H7 (cell line): ENCODE measurements around the gene SYNGR2. TPM values are rescaled to one million over a fixed set of nuclear protein-coding genes. Genes with fewer than 3 reads are reported as not detected.

ENCODE experiments used
- DNase-seq: peaks from one replicate; pipeline ENCODE4 v3.0.0; 2012
- H3K27me3 ChIP-seq: 2 replicates; pipeline ENCODE4 v1.6.0; 2011; ENCODE audit warnings: mild to moderate bottlenecking, low read length; ENCODE audit not compliant: control insufficient read depth, insufficient read depth
- H3K36me3 ChIP-seq: replicated peaks from 2 replicates; pipeline ENCODE4 v1.5.1; 2011; ENCODE audit warnings: low read length; ENCODE audit not compliant: control insufficient read depth, insufficient read depth
- H3K4me3 ChIP-seq: 2 replicates; pipeline ENCODE4 v1.5.1; 2011; ENCODE audit warnings: low read depth, mild to moderate bottlenecking, control low read depth, low read length, moderate library complexity; ENCODE audit not compliant: insufficient read depth
- total RNA-seq: library from RNA; depleted of rRNA; stranded (reverse); fragments of >200 nt; shearing (Covaris generic); gene quantifications from 2 replicates; pipeline ENCODE4 v1.2.3, GENCODE V29; 2014

Gene SYNGR2
- total RNA-seq, 1 experiment from 2014 or later = 24.5 TPM

GRCh38 chr17:78183916-78184315 is 15.5 kb downstream of the SYNGR2 start:
- DNase-seq = no peak
- peaks cover 39% of the 10 kb centered on the region for H3K36me3 ChIP-seq
- H3K27me3 ChIP-seq = no peaks in the 10 kb centered on the region
- H3K4me3 ChIP-seq = no peak overlapping the region

GRCh38 chr17:78184351-78184750 is 16.0 kb downstream of the SYNGR2 start:
- H3K27me3 ChIP-seq = no peaks in the 10 kb centered on the region
- H3K4me3 ChIP-seq = no peak overlapping the region
- no peak for DNase-seq
- H3K36me3 ChIP-seq = peaks cover 36% of the 10 kb centered on the region

GRCh38 chr17:78184868-78185267 is 16.5 kb downstream of the SYNGR2 start:
- Histone ChIP-seq H3K4me3 (no peak overlapping the region), H3K36me3 (peaks cover 33% of the 10 kb centered on the region), H3K27me3 (no peaks in the 10 kb centered on the region)
- DNase-seq = no peak

- no peak for DNase-seq
- Histone ChIP-seq H3K27me3 (no peaks in the 10 kb centered on the region), H3K36me3 (peaks cover 29% of the 10 kb centered on the region), H3K4me3 (peak overlapping the region; percentile 78)
Observed at GRCh38 chr17:78185981-78186691, 17.8 kb downstream of the SYNGR2 start.

- peaks cover 26% of the 10 kb centered on the region for H3K36me3 ChIP-seq
- DNase-seq = peak; percentile 100
- peak within 1 kb of the TSS; percentile 78 for H3K4me3 ChIP-seq
- no peaks in the 10 kb centered on the region for H3K27me3 ChIP-seq
Observed at GRCh38 chr17:78186692-78187595, 18.6 kb downstream of the SYNGR2 start, which contains the start of the genes AFMID and TK1. TSS of gene AFMID (plus strand) at chr17:78187362. CDS start at chr17:78187371, 9 bp downstream. TSS of gene TK1 (minus strand) at chr17:78187052. CDS start at chr17:78186994, 58 bp downstream.

GRCh38 chr17:78196716-78197115 is 28.3 kb downstream of the SYNGR2 start:
- no peak for DNase-seq
- Histone ChIP-seq H3K36me3 (peaks cover 2% of the 10 kb centered on the region; the same call in 1 of the 2 replicates), H3K4me3 (no peak overlapping the region), H3K27me3 (no peaks in the 10 kb centered on the region)

GRCh38 chr17:78197147-78197832 is 28.9 kb downstream of the SYNGR2 start:
- DNase-seq = peak; percentile 58
- peaks cover 2% of the 10 kb centered on the region; the same call in 1 of the 2 replicates for H3K36me3 ChIP-seq

GRCh38 chr17:78200451-78200850 is 32.1 kb downstream of the SYNGR2 start:
- H3K4me3 ChIP-seq = no peak overlapping the region
- peaks cover 4% of the 10 kb centered on the region for H3K36me3 ChIP-seq
- no peaks in the 10 kb centered on the region for H3K27me3 ChIP-seq
- no peak for DNase-seq

More at GRCh38 chr17:78197147-78197832, 28.9 kb downstream of the SYNGR2 start:
- Histone ChIP-seq H3K27me3 (no peaks in the 10 kb centered on the region), H3K4me3 (no peak overlapping the region)

- H3K27me3 ChIP-seq = no peaks in the 10 kb centered on the region
- peaks cover 1% of the 10 kb centered on the region for H3K36me3 ChIP-seq
- no peak overlapping the region for H3K4me3 ChIP-seq
- no peak for DNase-seq
Observed at GRCh38 chr17:78202666-78203065, 34.3 kb downstream of the SYNGR2 start.

GRCh38 chr17:78204387-78205123 is 36.2 kb downstream of the SYNGR2 start:
- Histone ChIP-seq H3K27me3 (no peaks in the 10 kb centered on the region), H3K36me3 (peaks cover 1% of the 10 kb centered on the region), H3K4me3 (no peak overlapping the region)
- no peak for DNase-seq

GRCh38 chr17:78205124-78205775 is 36.9 kb downstream of the SYNGR2 start:
- Histone ChIP-seq H3K4me3 (no peak overlapping the region), H3K36me3 (peaks cover 1% of the 10 kb centered on the region), H3K27me3 (no peaks in the 10 kb centered on the region)
- DNase-seq = no peak

- Histone ChIP-seq H3K4me3 (no peak overlapping the region), H3K27me3 (no peaks in the 10 kb centered on the region), H3K36me3 (peaks cover 1% of the 10 kb centered on the region)
- no peak for DNase-seq
Observed at GRCh38 chr17:78206298-78206697, 37.9 kb downstream of the SYNGR2 start.

- no peak for DNase-seq
- Histone ChIP-seq H3K36me3 (peaks cover 1% of the 10 kb centered on the region), H3K4me3 (no peak overlapping the region), H3K27me3 (no peaks in the 10 kb centered on the region; the same call in 1 of the 2 replicates)
Observed at GRCh38 chr17:78208486-78208885, 40.1 kb downstream of the SYNGR2 start.
